Measurements from ENCODE around the gene MED19.
"Not testable (repeated sequence)": the region's sequence is repeated elsewhere in the genome, so short reads cannot be mapped to it uniquely, and the experiment has no call there.

The MED19 gene

DNA sequence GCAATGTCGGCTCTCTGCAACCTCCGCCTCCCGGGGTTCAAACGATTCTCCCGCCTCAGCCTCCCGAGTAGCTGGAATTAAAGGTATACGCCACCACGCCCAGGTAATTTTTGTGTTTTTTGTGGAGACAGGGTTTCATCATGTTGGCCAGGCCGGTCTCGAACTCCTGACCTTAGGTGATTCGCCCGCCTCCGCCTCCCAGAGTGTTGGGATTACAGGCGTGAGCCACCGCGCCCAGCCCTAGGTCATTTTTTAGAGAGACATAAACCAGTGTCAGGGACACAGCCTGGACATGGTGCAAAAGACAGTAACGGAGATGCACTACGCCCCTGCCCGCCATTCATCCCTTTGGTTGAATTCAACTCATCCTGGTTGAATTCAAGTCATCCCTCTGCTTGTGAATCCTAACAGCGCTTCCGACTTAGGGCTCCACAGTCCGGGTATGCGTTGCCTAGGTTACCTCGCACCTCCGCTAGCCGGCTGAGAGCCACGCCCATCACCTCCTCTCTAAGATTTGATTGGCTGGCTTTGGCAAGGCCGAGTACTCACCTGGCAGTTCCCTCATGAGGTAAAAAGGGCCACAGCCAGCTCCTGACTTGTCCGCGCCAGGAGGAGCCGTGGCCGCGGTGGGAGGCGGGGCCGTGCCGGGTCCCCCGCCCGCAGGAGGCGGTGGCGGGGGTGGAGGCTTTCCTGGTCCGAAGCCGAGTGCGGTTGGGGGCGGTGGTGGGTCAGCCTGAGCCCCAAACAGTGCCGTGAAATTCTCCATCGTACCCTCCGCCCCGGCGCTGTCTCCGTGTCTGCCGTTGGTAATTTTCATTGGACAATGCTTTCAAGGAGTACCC lies at the start of gene MED19:
TSS of gene MED19 (minus strand) at position 802 of the 842 bp plus-strand sequence. CDS start at position 766, 36 bp downstream.
- DNase-seq, result peak; percentile 90

GRCh38 chr11:57758174-57758573 lies 46.2 kb upstream of the MED19 start:
- no peak for DNase-seq

- no peak for DNase-seq
These were observed 40.9 kb upstream of the MED19 start for GRCh38 chr11:57752954-57753353.

DNA sequence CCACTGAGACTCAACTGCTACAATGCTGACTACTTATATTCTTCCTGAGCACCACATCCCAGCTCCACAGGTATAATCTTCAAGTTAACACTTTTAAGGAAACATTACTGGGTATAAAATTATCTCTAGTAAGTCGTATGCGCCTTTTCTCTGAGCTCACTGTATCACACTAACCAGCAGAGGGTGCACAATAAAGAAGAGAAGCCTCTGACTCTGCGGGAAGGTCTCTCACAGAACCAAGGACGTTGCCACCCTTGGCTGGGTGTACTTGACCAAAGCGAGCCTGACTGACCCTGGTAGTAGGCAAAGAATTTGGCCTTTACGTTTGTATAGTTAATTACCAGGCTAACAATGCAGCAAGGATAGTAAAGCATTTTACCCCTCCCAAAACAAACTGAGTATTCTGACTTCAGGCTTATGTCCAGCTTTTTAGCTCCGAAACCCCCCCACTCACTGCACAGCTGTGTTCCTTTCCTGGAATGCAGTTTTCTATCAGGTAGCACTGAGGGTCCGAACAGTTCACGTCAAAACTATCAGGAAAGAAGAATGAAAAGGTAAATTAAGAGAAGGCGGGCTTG lies 39.8 kb upstream of the MED19 start, which contains the start of gene BTBD18:
TSS of gene BTBD18 (minus strand) at position 144 of the 578 bp plus-strand sequence. CDS start 631 bp downstream, outside the sequence.
- peak; percentile 30 for DNase-seq

DNA sequence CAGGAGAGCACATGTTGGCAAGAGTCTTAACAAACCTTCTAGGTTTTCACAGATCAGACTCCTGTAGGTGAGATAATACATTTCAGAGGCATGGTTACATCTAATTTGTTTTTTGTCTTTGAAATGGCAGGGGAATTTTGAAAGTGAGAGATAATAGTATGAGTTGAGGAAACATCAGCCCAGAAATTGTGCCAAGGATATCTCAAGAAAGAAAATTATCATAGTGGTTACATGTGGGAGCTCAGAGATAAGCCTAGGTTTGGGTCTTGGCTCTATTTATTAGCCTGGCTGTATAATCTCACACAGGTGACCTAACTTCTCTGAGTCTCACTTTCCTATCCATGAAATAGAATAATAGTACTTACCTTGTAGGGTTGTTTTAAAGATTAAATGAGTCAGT lies 39.2 kb upstream of the MED19 start:
- DNase-seq, result no peak

- no peak for DNase-seq
These were observed 34.9 kb upstream of the MED19 start for GRCh38 chr11:57746920-57747319.

GRCh38 chr11:57745206-57745605 lies 33.2 kb upstream of the MED19 start:
- DNase-seq, result no peak

GRCh38 chr11:57744357-57744756 lies 32.3 kb upstream of the MED19 start:
- DNase-seq, result no peak

DNA sequence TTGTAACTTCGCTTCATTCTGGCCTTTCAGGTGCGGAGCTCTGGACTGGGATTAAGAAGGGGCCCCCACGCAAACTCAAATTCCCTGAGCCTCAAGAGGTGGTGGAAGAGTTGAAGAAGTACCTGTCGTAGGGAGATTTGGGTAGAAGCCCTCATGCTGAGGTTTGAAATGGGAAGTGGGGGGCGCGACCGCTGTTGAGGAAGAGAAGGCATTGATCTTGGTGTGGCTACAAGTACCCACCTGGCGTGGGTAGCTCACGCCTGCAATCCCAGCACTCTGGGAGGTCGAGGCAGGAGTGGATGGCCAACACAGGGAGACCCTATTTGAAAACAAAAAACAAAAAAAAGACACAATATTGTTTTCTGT lies 30.1 kb upstream of the MED19 start:
- no peak for DNase-seq

DNA sequence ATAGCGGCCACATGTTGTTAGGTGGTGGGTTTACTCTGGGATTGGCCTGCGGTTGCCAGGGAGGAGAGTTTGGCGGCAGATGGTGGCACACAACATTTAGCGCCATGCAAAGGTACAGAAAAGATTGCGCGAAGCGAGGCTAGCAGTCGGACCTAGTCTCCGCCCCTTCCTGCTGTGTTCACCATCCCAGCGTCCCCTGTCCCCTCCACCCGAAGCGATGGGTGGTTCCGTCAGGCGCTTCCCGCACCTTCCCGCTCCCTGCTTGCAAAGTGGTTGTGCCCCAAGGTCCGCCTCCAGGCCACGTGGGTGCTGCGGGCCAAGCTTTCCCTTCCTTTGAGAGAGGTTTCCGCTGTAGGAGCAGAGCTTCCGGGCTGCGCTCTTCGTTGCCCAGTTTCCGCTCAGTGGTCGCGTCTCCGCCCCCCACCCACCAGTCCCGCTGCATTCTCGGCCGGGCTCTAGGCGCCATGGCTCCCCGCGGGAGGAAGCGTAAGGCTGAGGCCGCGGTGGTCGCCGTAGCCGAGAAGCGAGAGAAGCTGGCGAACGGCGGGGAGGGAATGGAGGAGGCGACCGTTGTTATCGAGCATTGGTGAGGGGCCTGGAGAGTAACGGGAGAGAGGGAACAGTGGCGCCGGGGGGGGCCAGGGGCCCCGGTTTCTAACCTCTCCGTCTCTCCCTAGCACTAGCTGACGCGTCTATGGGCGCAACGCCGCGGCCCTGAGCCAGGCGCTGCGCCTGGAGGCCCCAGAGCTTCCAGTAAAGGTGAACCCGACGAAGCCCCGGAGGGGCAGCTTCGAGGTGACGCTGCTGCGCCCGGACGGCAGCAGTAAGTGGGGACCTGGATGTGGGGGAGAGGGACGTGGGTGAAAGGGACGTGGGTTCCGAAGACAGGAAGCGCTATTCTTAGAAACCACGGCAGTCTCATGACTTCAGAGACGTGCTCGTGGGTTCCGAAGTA lies 29.4 kb upstream of the MED19 start, which contains the start of gene SELENOH:
TSS of gene SELENOH (plus strand) at position 360 of the 955 bp plus-strand sequence. CDS start at position 465, 105 bp downstream.
- DNase-seq, result peak; percentile 96

DNA sequence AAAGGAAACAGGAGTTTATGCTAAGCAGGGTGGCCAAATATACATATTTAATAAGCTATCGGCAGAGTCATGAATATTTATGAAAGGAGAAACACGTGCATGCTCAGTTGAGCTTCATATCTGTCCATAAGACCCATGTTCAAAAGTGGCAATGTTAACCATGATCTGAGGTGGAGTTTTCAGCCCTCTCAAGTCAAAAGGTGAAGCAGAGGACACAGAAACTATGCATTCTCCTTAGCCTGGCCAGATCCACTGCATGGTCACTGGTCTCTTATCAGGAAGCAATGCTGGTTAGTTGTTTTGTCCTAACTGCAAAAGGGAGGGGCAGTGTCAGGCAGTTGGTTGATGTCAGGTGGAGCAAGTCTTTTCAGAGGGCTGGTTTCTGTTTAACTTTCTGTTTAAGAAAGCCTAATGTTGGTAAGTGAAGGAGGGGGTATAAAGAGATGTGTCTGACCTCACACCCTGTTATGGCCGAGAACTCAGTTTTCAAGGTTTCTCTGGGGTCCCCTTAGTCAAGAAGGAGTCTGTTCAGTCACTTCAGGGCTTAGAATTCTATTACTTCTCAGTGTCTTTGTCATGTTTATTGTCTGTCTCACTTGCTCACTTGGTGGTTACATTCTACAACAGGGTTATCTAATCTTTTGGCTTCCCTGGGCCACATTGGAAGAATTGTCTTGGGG lies 23.7 kb upstream of the MED19 start:
- no peak for DNase-seq

- no peak for DNase-seq
These were observed 20.6 kb upstream of the MED19 start for GRCh38 chr11:57732661-57733060.

GRCh38 chr11:57729479-57729878 lies 17.5 kb upstream of the MED19 start:
- DNase-seq, result no peak

DNA sequence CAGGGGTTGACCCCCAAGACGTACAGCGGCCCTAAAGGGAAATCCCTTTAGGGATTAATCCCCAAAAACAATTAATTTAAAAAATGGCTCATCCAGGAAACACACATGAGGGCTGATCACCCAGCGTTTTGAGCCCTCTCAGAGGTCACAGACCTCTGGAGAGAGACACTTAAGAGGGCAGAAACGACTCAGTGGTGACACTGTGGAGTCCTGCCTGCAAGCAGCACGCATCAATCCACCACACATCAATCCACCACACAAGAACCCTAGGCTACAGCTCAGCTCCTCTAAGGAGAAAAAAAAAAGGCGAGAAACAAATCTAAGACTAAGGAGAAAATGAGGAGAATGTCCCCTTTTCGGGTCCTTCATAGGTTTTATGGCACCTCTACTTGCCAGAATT lies 16.8 kb upstream of the MED19 start:
- DNase-seq, result no peak

- DNase-seq, result no peak
These were observed 15.2 kb upstream of the MED19 start for GRCh38 chr11:57727185-57727584.

DNA sequence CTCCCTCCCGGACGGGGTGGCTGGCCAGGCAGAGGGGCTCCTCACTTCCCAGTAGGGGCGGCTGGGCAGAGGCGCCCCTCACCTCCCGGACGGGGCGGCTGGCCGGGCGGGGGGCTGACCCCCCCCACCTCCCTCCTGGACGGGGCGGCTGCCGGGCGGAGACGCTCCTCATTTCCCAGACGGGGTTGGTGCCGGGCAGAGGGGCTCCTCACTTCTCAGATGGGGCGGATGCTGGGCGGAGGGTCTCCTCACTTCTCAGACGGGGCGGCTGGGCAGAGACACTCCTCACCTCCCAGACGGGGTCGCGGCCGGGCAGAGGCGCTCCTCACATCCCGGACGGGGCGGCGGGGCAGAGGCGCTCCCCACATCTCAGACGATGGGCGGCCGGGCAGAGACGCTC lies 4.7 kb upstream of the MED19 start:
- DNase-seq, result not testable (repeated sequence)

- no peak for DNase-seq
These were observed 1.8 kb upstream of the MED19 start for GRCh38 chr11:57713835-57714234.

GRCh38 chr11:57712256-57713150 lies 488 bp upstream of the MED19 start, which contains the start of gene TMX2:
TSS of gene TMX2 (plus strand) at chr11:57712593. CDS start at chr11:57712619, 26 bp downstream.
- DNase-seq, result peak; percentile 93

- DNase-seq, result no peak
These were observed 2.1 kb downstream of the MED19 start for GRCh38 chr11:57709802-57710367.

DNA sequence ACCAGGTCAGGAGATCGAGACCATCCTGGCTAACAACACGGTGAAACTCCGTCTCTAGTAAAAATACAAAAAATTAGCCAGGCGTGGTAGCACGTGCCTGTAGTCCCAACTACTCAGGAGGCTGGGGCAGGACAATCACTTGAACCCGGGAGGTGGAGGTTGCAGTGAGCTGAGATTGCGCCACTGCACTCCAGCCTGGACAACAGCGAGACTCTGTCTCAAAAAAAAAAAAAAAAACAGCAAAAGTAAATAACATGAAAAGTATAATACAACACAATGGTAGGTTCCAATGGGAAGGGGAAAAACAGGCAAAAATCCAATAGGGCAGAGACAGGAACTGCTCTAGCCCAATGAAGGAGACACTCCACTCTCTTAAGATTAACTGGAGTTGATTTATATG lies 6.6 kb downstream of the MED19 start:
- not testable (repeated sequence) for DNase-seq

- DNase-seq, result no peak
These were observed 7.1 kb downstream of the MED19 start for GRCh38 chr11:57704932-57705331.

Measured in NCI-H510A (cell line).